ENCODE measurements around the gene ZNF354B.
"Not testable (repeated sequence)": the region's sequence is repeated elsewhere in the genome, so short reads cannot be mapped to it uniquely, and the experiment has no call there.

Gene ZNF354B

GRCh38 chr5:178883115-178883694, 23.5 kb downstream of the ZNF354B start:
- DNase-seq (ENCODE audit: low read depth in 2 of 3, low spot score in 2 of 3) = not testable (repeated sequence)

GRCh38 chr5:178883815-178884430, 24.2 kb downstream of the ZNF354B start:
- no peak for DNase-seq (ENCODE audit: low read depth in 2 of 3, low spot score in 2 of 3)

GRCh38 chr5:178895615-178896571, 36.1 kb downstream of the ZNF354B start, which contains the start of gene ZFP2:
TSS of gene ZFP2 (plus strand) at chr5:178895913. CDS start at chr5:178931314, 35,401 bp downstream.
- peak in 1 of 3 experiments; percentile 12 for DNase-seq (ENCODE audit: low read depth in 2 of 3, low spot score in 2 of 3)

- DNase-seq (ENCODE audit: low read depth in 2 of 3, low spot score in 2 of 3) = no peak
Observed at GRCh38 chr5:178899289-178899688, 39.5 kb downstream of the ZNF354B start.

GRCh38 chr5:178902849-178903248, 43.1 kb downstream of the ZNF354B start:
- no peak for DNase-seq (ENCODE audit: low read depth in 2 of 3, low spot score in 2 of 3)

GRCh38 chr5:178931846-178932760, 72.3 kb downstream of the ZNF354B start:
- DNase-seq (ENCODE audit: low read depth in 2 of 3, low spot score in 2 of 3) = no peak

Measured in activated CD8-positive, alpha-beta memory T cell treated with anti-CD3 and anti-CD28 coated beads for 48 hours (primary cell).